ENCODE measurements around the gene EXOC4.

EXOC4 gene

GRCh38 chr7:133576612-133577168 lies 323.8 kb downstream of the EXOC4 start:
- H3K36me3 ChIP-seq (ENCODE audit: control insufficient read depth in 5 of 5, insufficient read depth in 5 of 5, low read length in 5 of 5), result no peaks in the 10 kb centered on the region
- no peaks in the 10 kb centered on the region for H3K9me3 ChIP-seq (ENCODE audit: control insufficient read depth in 5 of 5, low read length in 5 of 5)
- no peak overlapping the region for H3K9ac ChIP-seq (ENCODE audit: low read length in 5 of 5)
- H3K27me3 ChIP-seq (ENCODE audit: control insufficient read depth in 5 of 5, insufficient read depth in 4 of 5, low read length in 5 of 5), result no peaks in the 10 kb centered on the region
- H3K4me3 ChIP-seq (ENCODE audit: low read depth in 1 of 5, low read length in 5 of 5), result no peak overlapping the region
- H3K4me1 ChIP-seq (ENCODE audit: control insufficient read depth in 5 of 5, insufficient read depth in 5 of 5, low read length in 5 of 5), result peaks cover 0 to 19% (median under 1%) of the 10 kb centered on the region in 5 donors
- H3K27ac ChIP-seq (ENCODE audit: low read depth, low read length), result no peak overlapping the region

GRCh38 chr7:133582766-133583523 lies 330.1 kb downstream of the EXOC4 start:
- Histone ChIP-seq H3K9ac (ENCODE audit: low read length in 5 of 5) (no peak overlapping the region), H3K27me3 (ENCODE audit: control insufficient read depth in 5 of 5, insufficient read depth in 4 of 5, low read length in 5 of 5) (no peaks in the 10 kb centered on the region), H3K27ac (ENCODE audit: low read depth, low read length) (no peak overlapping the region), H3K4me3 (ENCODE audit: low read depth in 1 of 5, low read length in 5 of 5) (no peak overlapping the region), H3K9me3 (ENCODE audit: control insufficient read depth in 5 of 5, low read length in 5 of 5) (peaks cover 0 to 2% (median 0%) of the 10 kb centered on the region in 5 donors), H3K4me1 (ENCODE audit: control insufficient read depth in 5 of 5, insufficient read depth in 5 of 5, low read length in 5 of 5) (peaks cover 0 to 10% (median 3%) of the 10 kb centered on the region in 5 donors), H3K36me3 (ENCODE audit: control insufficient read depth in 5 of 5, insufficient read depth in 5 of 5, low read length in 5 of 5) (no peaks in the 10 kb centered on the region)

- Histone ChIP-seq H3K4me3 (ENCODE audit: low read depth in 1 of 5, low read length in 5 of 5) (no peak overlapping the region), H3K9me3 (ENCODE audit: control insufficient read depth in 5 of 5, low read length in 5 of 5) (peaks cover 0 to 2% (median 0%) of the 10 kb centered on the region in 5 donors), H3K27ac (ENCODE audit: low read depth, low read length) (no peak overlapping the region), H3K9ac (ENCODE audit: low read length in 5 of 5) (no peak overlapping the region), H3K36me3 (ENCODE audit: control insufficient read depth in 5 of 5, insufficient read depth in 5 of 5, low read length in 5 of 5) (no peaks in the 10 kb centered on the region), H3K27me3 (ENCODE audit: control insufficient read depth in 5 of 5, insufficient read depth in 4 of 5, low read length in 5 of 5) (no peaks in the 10 kb centered on the region), H3K4me1 (ENCODE audit: control insufficient read depth in 5 of 5, insufficient read depth in 5 of 5, low read length in 5 of 5) (peaks cover 0 to 11% (median 3%) of the 10 kb centered on the region in 5 donors)
These were observed 330.8 kb downstream of the EXOC4 start for GRCh38 chr7:133583545-133584171.

- H3K9ac ChIP-seq (ENCODE audit: low read length in 5 of 5), result no peak overlapping the region
- H3K4me1 ChIP-seq (ENCODE audit: control insufficient read depth in 5 of 5, insufficient read depth in 5 of 5, low read length in 5 of 5), result peaks cover 0 to 11% (median 3%) of the 10 kb centered on the region in 5 donors
- H3K27ac ChIP-seq (ENCODE audit: low read depth, low read length), result no peak overlapping the region
- no peaks in the 10 kb centered on the region for H3K27me3 ChIP-seq (ENCODE audit: control insufficient read depth in 5 of 5, insufficient read depth in 4 of 5, low read length in 5 of 5)
- peaks cover 0 to 2% (median 0%) of the 10 kb centered on the region in 5 donors for H3K9me3 ChIP-seq (ENCODE audit: control insufficient read depth in 5 of 5, low read length in 5 of 5)
- no peak overlapping the region for H3K4me3 ChIP-seq (ENCODE audit: low read depth in 1 of 5, low read length in 5 of 5)
- no peaks in the 10 kb centered on the region for H3K36me3 ChIP-seq (ENCODE audit: control insufficient read depth in 5 of 5, insufficient read depth in 5 of 5, low read length in 5 of 5)
These were observed 332.2 kb downstream of the EXOC4 start for GRCh38 chr7:133584956-133585668.

- no peak overlapping the region for H3K27ac ChIP-seq (ENCODE audit: low read depth, low read length)
- peaks cover 0 to 2% (median 0%) of the 10 kb centered on the region in 5 donors for H3K9me3 ChIP-seq (ENCODE audit: control insufficient read depth in 5 of 5, low read length in 5 of 5)
- no peaks in the 10 kb centered on the region for H3K36me3 ChIP-seq (ENCODE audit: control insufficient read depth in 5 of 5, insufficient read depth in 5 of 5, low read length in 5 of 5)
- peaks cover 0 to 11% (median 3%) of the 10 kb centered on the region in 5 donors for H3K4me1 ChIP-seq (ENCODE audit: control insufficient read depth in 5 of 5, insufficient read depth in 5 of 5, low read length in 5 of 5)
- no peak overlapping the region for H3K9ac ChIP-seq (ENCODE audit: low read length in 5 of 5)
- H3K4me3 ChIP-seq (ENCODE audit: low read depth in 1 of 5, low read length in 5 of 5), result no peak overlapping the region
- no peaks in the 10 kb centered on the region for H3K27me3 ChIP-seq (ENCODE audit: control insufficient read depth in 5 of 5, insufficient read depth in 4 of 5, low read length in 5 of 5)
These were observed 333.4 kb downstream of the EXOC4 start for GRCh38 chr7:133586253-133586652.

- Histone ChIP-seq H3K9me3 (ENCODE audit: control insufficient read depth in 5 of 5, low read length in 5 of 5) (peaks cover 0 to 2% (median 0%) of the 10 kb centered on the region in 5 donors), H3K9ac (ENCODE audit: low read length in 5 of 5) (no peak overlapping the region), H3K27me3 (ENCODE audit: control insufficient read depth in 5 of 5, insufficient read depth in 4 of 5, low read length in 5 of 5) (no peaks in the 10 kb centered on the region), H3K4me1 (ENCODE audit: control insufficient read depth in 5 of 5, insufficient read depth in 5 of 5, low read length in 5 of 5) (peaks cover 0 to 16% (median 7%) of the 10 kb centered on the region in 5 donors), H3K4me3 (ENCODE audit: low read depth in 1 of 5, low read length in 5 of 5) (no peak overlapping the region), H3K27ac (ENCODE audit: low read depth, low read length) (no peak overlapping the region), H3K36me3 (ENCODE audit: control insufficient read depth in 5 of 5, insufficient read depth in 5 of 5, low read length in 5 of 5) (no peaks in the 10 kb centered on the region)
These were observed 335.0 kb downstream of the EXOC4 start for GRCh38 chr7:133587903-133588302.

- no peaks in the 10 kb centered on the region for H3K27me3 ChIP-seq (ENCODE audit: control insufficient read depth in 5 of 5, insufficient read depth in 4 of 5, low read length in 5 of 5)
These were observed 337.9 kb downstream of the EXOC4 start for GRCh38 chr7:133590795-133591194.

GRCh38 chr7:133591704-133592340 lies 338.9 kb downstream of the EXOC4 start:
- H3K9me3 ChIP-seq (ENCODE audit: control insufficient read depth in 5 of 5, low read length in 5 of 5), result no peaks in the 10 kb centered on the region
- no peak overlapping the region for H3K4me3 ChIP-seq (ENCODE audit: low read depth in 1 of 5, low read length in 5 of 5)
- no peaks in the 10 kb centered on the region for H3K27me3 ChIP-seq (ENCODE audit: control insufficient read depth in 5 of 5, insufficient read depth in 4 of 5, low read length in 5 of 5)

More at GRCh38 chr7:133590795-133591194, 337.9 kb downstream of the EXOC4 start:
- Histone ChIP-seq H3K9me3 (ENCODE audit: control insufficient read depth in 5 of 5, low read length in 5 of 5) (peaks cover 0 to 2% (median 0%) of the 10 kb centered on the region in 5 donors), H3K9ac (ENCODE audit: low read length in 5 of 5) (no peak overlapping the region), H3K27ac (ENCODE audit: low read depth, low read length) (no peak overlapping the region), H3K4me3 (ENCODE audit: low read depth in 1 of 5, low read length in 5 of 5) (no peak overlapping the region), H3K4me1 (ENCODE audit: control insufficient read depth in 5 of 5, insufficient read depth in 5 of 5, low read length in 5 of 5) (peaks cover 0 to 12% (median 7%) of the 10 kb centered on the region in 5 donors), H3K36me3 (ENCODE audit: control insufficient read depth in 5 of 5, insufficient read depth in 5 of 5, low read length in 5 of 5) (no peaks in the 10 kb centered on the region)

GRCh38 chr7:133593561-133593960 lies 340.7 kb downstream of the EXOC4 start:
- H3K9ac ChIP-seq (ENCODE audit: low read length in 5 of 5), result no peak overlapping the region
- no peak overlapping the region for H3K4me3 ChIP-seq (ENCODE audit: low read depth in 1 of 5, low read length in 5 of 5)
- no peaks in the 10 kb centered on the region for H3K9me3 ChIP-seq (ENCODE audit: control insufficient read depth in 5 of 5, low read length in 5 of 5)
- no peaks in the 10 kb centered on the region for H3K27me3 ChIP-seq (ENCODE audit: control insufficient read depth in 5 of 5, insufficient read depth in 4 of 5, low read length in 5 of 5)
- H3K27ac ChIP-seq (ENCODE audit: low read depth, low read length), result no peak overlapping the region
- H3K4me1 ChIP-seq (ENCODE audit: control insufficient read depth in 5 of 5, insufficient read depth in 5 of 5, low read length in 5 of 5), result peaks cover 0 to 8% (median 0%) of the 10 kb centered on the region in 5 donors
- no peaks in the 10 kb centered on the region for H3K36me3 ChIP-seq (ENCODE audit: control insufficient read depth in 5 of 5, insufficient read depth in 5 of 5, low read length in 5 of 5)

More at GRCh38 chr7:133591704-133592340, 338.9 kb downstream of the EXOC4 start:
- H3K4me1 ChIP-seq (ENCODE audit: control insufficient read depth in 5 of 5, insufficient read depth in 5 of 5, low read length in 5 of 5), result peaks cover 0 to 12% (median 7%) of the 10 kb centered on the region in 5 donors
- no peak overlapping the region for H3K9ac ChIP-seq (ENCODE audit: low read length in 5 of 5)
- no peaks in the 10 kb centered on the region for H3K36me3 ChIP-seq (ENCODE audit: control insufficient read depth in 5 of 5, insufficient read depth in 5 of 5, low read length in 5 of 5)
- no peak overlapping the region for H3K27ac ChIP-seq (ENCODE audit: low read depth, low read length)

Measured in subcutaneous abdominal adipose tissue (tissue), 5 donors.